Parathyroid adenoma (tissue), 2 donors: ENCODE measurements around the gene ARMH1.
A peak's percentile ranks its signal among the peaks of the same experiment; 100 is the strongest.

Source experiments
- H2AFZ ChIP-seq: fragments of 300-600 bp; sonication (generic); one replicate; pipeline ENCODE4 v1.7.0; 2017; ENCODE audit warnings: antibody characterized with exemption, mild to moderate bottlenecking
- H3K27ac ChIP-seq: fragments of 300-600 bp; sonication (generic); one replicate; pipeline ENCODE4 v1.7.0; 2017
- H3K27me3 ChIP-seq: fragments of 300-600 bp; sonication (generic); one replicate; pipeline ENCODE4 v1.7.0; 2017; ENCODE audit warnings: low read length; ENCODE audit not compliant: control insufficient read depth, insufficient read depth
- H3K36me3 ChIP-seq: fragments of 300-600 bp; sonication (generic); one replicate; pipeline ENCODE4 v1.7.0; 2017; ENCODE audit warnings: low read length; ENCODE audit not compliant: control insufficient read depth, insufficient read depth
- H3K4me1 ChIP-seq: fragments of 300-600 bp; sonication (generic); one replicate; pipeline ENCODE4 v1.7.0; 2017; ENCODE audit warnings: control low read depth
- H3K4me2 ChIP-seq: fragments of 300-600 bp; sonication (generic); one replicate; pipeline ENCODE4 v1.7.0; 2017; ENCODE audit warnings: low read length
- H3K4me3 ChIP-seq: fragments of 300-600 bp; sonication (generic); one replicate; pipeline ENCODE4 v1.7.0; 2017; ENCODE audit warnings: low read depth, low read length
- H3K79me2 ChIP-seq: fragments of 300-600 bp; sonication (generic); one replicate; pipeline ENCODE4 v1.7.0; 2017; ENCODE audit warnings: control low read depth
- H3K9ac ChIP-seq: fragments of 300-600 bp; sonication (generic); one replicate; pipeline ENCODE4 v1.7.0; 2017; ENCODE audit warnings: mild to moderate bottlenecking
- H3K9me3 ChIP-seq: fragments of 300-600 bp; sonication (generic); one replicate; pipeline ENCODE4 v1.7.0; 2017; ENCODE audit warnings: low read length; ENCODE audit not compliant: control insufficient read depth
- TF ChIP-seq, protein P1 (sequence below): fragments of 300-600 bp; sonication (generic); IDR thresholded peaks from one replicate; pipeline ENCODE4 v1.7.0; 2017; ENCODE audit warnings: antibody characterized with exemption, mild to moderate bottlenecking
- donor health status: primary hyperparathyroidism.

The ARMH1 gene

GRCh38 chr1:44674113-44675000, at the start of gene ARMH1, which contains the start of gene TMEM53:
TSS of gene ARMH1 (plus strand) at chr1:44674714. CDS start at chr1:44689698, 14,984 bp downstream.
TSS of gene TMEM53 (minus strand) at chr1:44674481. CDS start at chr1:44674391, 90 bp downstream.
- Histone ChIP-seq H3K27ac (peak within 1 kb of the TSS; percentile 95), H2AFZ (peak within 1 kb of the TSS; percentile 93), H3K36me3 (no peaks in the 10 kb centered on the region), H3K9ac (no peak within 1 kb of the TSS), H3K27me3 (no peaks in the 10 kb centered on the region), H3K79me2 (no peaks in the 10 kb centered on the region), H3K9me3 (no peaks in the 10 kb centered on the region), H3K4me1 (no peaks in the 10 kb centered on the region), H3K4me2 (peak within 1 kb of the TSS; percentile 86), H3K4me3 (peak within 1 kb of the TSS; percentile 85)
- TF ChIP-seq, protein P1, sequence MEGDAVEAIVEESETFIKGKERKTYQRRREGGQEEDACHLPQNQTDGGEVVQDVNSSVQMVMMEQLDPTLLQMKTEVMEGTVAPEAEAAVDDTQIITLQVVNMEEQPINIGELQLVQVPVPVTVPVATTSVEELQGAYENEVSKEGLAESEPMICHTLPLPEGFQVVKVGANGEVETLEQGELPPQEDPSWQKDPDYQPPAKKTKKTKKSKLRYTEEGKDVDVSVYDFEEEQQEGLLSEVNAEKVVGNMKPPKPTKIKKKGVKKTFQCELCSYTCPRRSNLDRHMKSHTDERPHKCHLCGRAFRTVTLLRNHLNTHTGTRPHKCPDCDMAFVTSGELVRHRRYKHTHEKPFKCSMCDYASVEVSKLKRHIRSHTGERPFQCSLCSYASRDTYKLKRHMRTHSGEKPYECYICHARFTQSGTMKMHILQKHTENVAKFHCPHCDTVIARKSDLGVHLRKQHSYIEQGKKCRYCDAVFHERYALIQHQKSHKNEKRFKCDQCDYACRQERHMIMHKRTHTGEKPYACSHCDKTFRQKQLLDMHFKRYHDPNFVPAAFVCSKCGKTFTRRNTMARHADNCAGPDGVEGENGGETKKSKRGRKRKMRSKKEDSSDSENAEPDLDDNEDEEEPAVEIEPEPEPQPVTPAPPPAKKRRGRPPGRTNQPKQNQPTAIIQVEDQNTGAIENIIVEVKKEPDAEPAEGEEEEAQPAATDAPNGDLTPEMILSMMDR = no peak

GRCh38 chr1:44625348-44625747, 49.2 kb upstream of the ARMH1 start:
- Histone ChIP-seq H3K27ac (no peak overlapping the region), H3K4me1 (no peaks in the 10 kb centered on the region), H3K9ac (no peak overlapping the region), H3K36me3 (no peaks in the 10 kb centered on the region), H3K27me3 (no peaks in the 10 kb centered on the region), H2AFZ (no peak overlapping the region), H3K4me2 (no peak overlapping the region), H3K9me3 (no peaks in the 10 kb centered on the region), H3K79me2 (no peaks in the 10 kb centered on the region), H3K4me3 (no peak overlapping the region)
- TF ChIP-seq, protein P1 = no peak

DNA sequence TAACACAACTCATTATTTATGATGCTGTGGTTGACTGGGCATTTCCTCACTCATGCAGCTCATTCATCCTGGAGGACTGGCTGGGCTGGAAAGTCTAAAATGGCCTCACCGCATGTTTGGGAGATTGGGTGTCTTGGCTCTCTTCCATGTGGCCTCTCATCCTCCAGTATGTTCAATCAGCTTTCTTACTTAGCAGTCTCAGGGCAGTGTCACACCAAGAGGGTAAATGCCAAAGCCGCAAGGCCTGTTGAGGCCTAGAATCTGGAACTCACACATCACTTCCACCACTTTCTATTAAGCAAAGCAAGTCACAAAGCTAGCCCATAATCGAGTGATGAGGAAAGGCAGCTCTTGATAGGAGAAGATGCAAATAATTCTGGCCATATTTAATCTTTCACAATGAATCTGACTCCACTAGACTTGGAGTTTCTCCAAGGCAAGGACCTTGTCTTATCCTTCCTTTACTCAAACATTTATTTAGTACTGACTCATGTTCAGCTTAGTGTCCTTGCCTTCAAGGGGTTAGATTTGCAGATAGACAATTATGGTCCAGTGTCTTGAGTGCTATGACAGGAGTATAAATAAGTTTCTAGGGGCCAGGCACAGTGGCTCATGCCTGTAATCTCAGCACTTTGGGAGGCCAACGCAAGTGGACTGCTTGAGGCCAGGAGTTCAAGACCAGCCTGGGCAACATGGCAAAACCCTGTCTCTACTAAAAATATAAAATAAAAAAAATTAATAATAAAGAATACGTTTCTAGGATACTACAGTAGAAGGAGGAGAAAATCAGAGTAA, 45.4 kb upstream of the ARMH1 start:
- H3K27ac ChIP-seq = no peak overlapping the region

GRCh38 chr1:44630116-44630515, 44.4 kb upstream of the ARMH1 start:
- Histone ChIP-seq H3K27me3 (no peaks in the 10 kb centered on the region), H3K4me2 (no peak overlapping the region), H3K9ac (no peak overlapping the region), H2AFZ (no peak overlapping the region), H3K9me3 (no peaks in the 10 kb centered on the region), H3K36me3 (no peaks in the 10 kb centered on the region), H3K4me3 (no peak overlapping the region), H3K27ac (no peak overlapping the region), H3K4me1 (no peaks in the 10 kb centered on the region), H3K79me2 (no peaks in the 10 kb centered on the region)
- TF ChIP-seq, protein P1 = no peak

More for the DNA sequence above, 45.4 kb upstream of the ARMH1 start:
- no peaks in the 10 kb centered on the region for H3K4me1 ChIP-seq
- no peaks in the 10 kb centered on the region for H3K27me3 ChIP-seq
- no peak overlapping the region for H3K9ac ChIP-seq
- TF ChIP-seq, protein P1 = no peak
- H3K79me2 ChIP-seq = no peaks in the 10 kb centered on the region
- no peak overlapping the region for H2AFZ ChIP-seq
- no peak overlapping the region for H3K4me3 ChIP-seq
- no peaks in the 10 kb centered on the region for H3K9me3 ChIP-seq
- no peaks in the 10 kb centered on the region for H3K36me3 ChIP-seq
- no peak overlapping the region for H3K4me2 ChIP-seq
